AG20443 (cell line): ENCODE results near the gene WDR7.
A peak's percentile ranks its signal among the peaks of the same experiment; 100 is the strongest.

Source experiments
- DNase-seq: peaks from one replicate; pipeline ENCODE4 v3.0.0; 2012; ENCODE audit warnings: low spot score, mixed read lengths

Gene WDR7

GRCh38 chr18:56650944-56651770 lies at the start of gene WDR7:
Gene WDR7 (plus strand): TSS chr18:56651359. CDS start chr18:56672516, 21,157 bp downstream.
- peak; percentile 93 for DNase-seq

- no peak for DNase-seq
Observed at GRCh38 chr18:56606618-56607017, 44.5 kb upstream of the WDR7 start.

- no peak for DNase-seq
Observed at GRCh38 chr18:56615738-56616520, 35.2 kb upstream of the WDR7 start.

- no peak for DNase-seq
Observed at GRCh38 chr18:56627991-56628390, 23.2 kb upstream of the WDR7 start.

- no peak for DNase-seq
Observed at GRCh38 chr18:56632070-56633022, 18.8 kb upstream of the WDR7 start.

GRCh38 chr18:56635007-56635406 lies 16.2 kb upstream of the WDR7 start:
- DNase-seq, result no peak

- DNase-seq, result peak; percentile 7
Observed at GRCh38 chr18:56637176-56637575, 14.0 kb upstream of the WDR7 start.

GRCh38 chr18:56637711-56638231 lies 13.4 kb upstream of the WDR7 start:
- DNase-seq, result no peak

GRCh38 chr18:56638232-56639103 lies 12.7 kb upstream of the WDR7 start, which contains the start of gene TXNL1:
Gene TXNL1 (minus strand): TSS chr18:56638592. CDS start chr18:56638440, 152 bp downstream.
- peak; percentile 99 for DNase-seq

GRCh38 chr18:56639104-56639381 lies 12.1 kb upstream of the WDR7 start:
- no peak for DNase-seq

GRCh38 chr18:56639571-56639970 lies 11.6 kb upstream of the WDR7 start:
- DNase-seq, result no peak

GRCh38 chr18:56641714-56642337 lies 9.3 kb upstream of the WDR7 start:
- no peak for DNase-seq

- no peak for DNase-seq
Observed at GRCh38 chr18:56643381-56643780, 7.8 kb upstream of the WDR7 start.

- DNase-seq, result no peak
Observed at GRCh38 chr18:56645415-56646016, 5.6 kb upstream of the WDR7 start.

- no peak for DNase-seq
Observed at GRCh38 chr18:56647071-56647470, 4.1 kb upstream of the WDR7 start.

- DNase-seq, result no peak
Observed at GRCh38 chr18:56647951-56648893, 2.9 kb upstream of the WDR7 start.

- DNase-seq, result no peak
Observed at GRCh38 chr18:56649996-56650395, 1.2 kb upstream of the WDR7 start.

GRCh38 chr18:56651771-56652092 lies 573 bp downstream of the WDR7 start:
- DNase-seq, result peak; percentile 8

GRCh38 chr18:56652802-56653201 lies 1.6 kb downstream of the WDR7 start:
- DNase-seq, result no peak
